ENCODE measurements around the gene KRT8. TPM values are rescaled to one million over a fixed set of nuclear protein-coding genes. Genes with fewer than 3 reads are reported as not detected.

Gene KRT8
- total and polyA plus RNA-seq, 2 of the 13 experiments (the other 11 are each of a cell fraction or from before 2014, with no cell fraction given), result 498 to 718 TPM

GRCh38 chr12:52884526-52885293 lies 20.2 kb downstream of the KRT8 start (continued):
- TF ChIP-seq HNF1A (IDR thresholded peaks at IDR 0.05; ENCODE audit: low read depth) (peak; percentile 92), HNF1A (CRISPR knock-in tag; IDR thresholded peaks at IDR 0.05; ENCODE audit: borderline replicate concordance) (peak; percentile 96), ARNTL (CRISPR knock-in tag; IDR thresholded peaks at IDR 0.05) (0 out of 2 replicates have a peak, but pooled peaks have one; percentile 13), HHEX (CRISPR knock-in tag; IDR thresholded peaks at IDR 0.05) (0 out of 2 replicates have a peak, but pooled peaks have one; percentile 20), ZNF331 (CRISPR knock-in tag; IDR thresholded peaks at IDR 0.05) (0 out of 2 replicates have a peak, but pooled peaks have one; percentile 5), GMEB1 (CRISPR knock-in tag; IDR thresholded peaks at IDR 0.05; ENCODE audit: borderline replicate concordance) (peak; percentile 17; the same call in 1 of the 2 replicates), ZNF414 (CRISPR knock-in tag; IDR thresholded peaks at IDR 0.05) (0 out of 2 replicates have a peak, but pooled peaks have one; percentile 30), MIER2 (CRISPR knock-in tag; IDR thresholded peaks at IDR 0.05) (peak; percentile 43; the same call in 1 of the 2 replicates), ETV5 (CRISPR knock-in tag; IDR thresholded peaks at IDR 0.05; ENCODE audit: borderline replicate concordance) (peak; percentile 57), ATF3 (CRISPR knock-in tag; IDR thresholded peaks at IDR 0.05) (peak; percentile 62; the same call in 1 of the 2 replicates), ZBED4 (CRISPR knock-in tag; IDR thresholded peaks at IDR 0.05; ENCODE audit: borderline replicate concordance) (peak; percentile 21; the same call in 1 of the 2 replicates), STAG1 (CRISPR knock-in tag; IDR thresholded peaks at IDR 0.05) (peak; percentile 100), GATAD2A (CRISPR knock-in tag; IDR thresholded peaks at IDR 0.05) (peak; percentile 85), KDM5A (IDR thresholded peaks at IDR 0.05; ENCODE audit: borderline replicate concordance, low read length) (peak; percentile 91), ZNF563 (CRISPR knock-in tag; IDR thresholded peaks at IDR 0.05) (no peak)
